Endothelial cell of umbilical vein (primary cell): ENCODE results near the gene RAMP1. TPM values are rescaled to one million over a fixed set of nuclear protein-coding genes. Genes with fewer than 3 reads are reported as not detected.

ENCODE experiments used
- BruUV-seq: library from RNA; stranded (reverse); fragments of 400-500 nt; replicated peaks from 2 replicates; lab custom pipeline; 2021; lab: Mats Ljungman, UMichigan
- CTCF ChIA-PET: fragments of 300-600, 350-600 bp; sonication (Branson Sonifier 250); formaldehyde crosslinking; loops from one replicate; lab custom pipeline; 2021; ENCODE audit warnings: antibody characterized with exemption, inconsistent platforms; lab: Charles Lee
- POLR2A ChIA-PET: fragments of 300-600, 350-600 bp; sonication (Branson Sonifier 250); formaldehyde crosslinking; loops from one replicate; lab custom pipeline; 2021; ENCODE audit warnings: antibody characterized with exemption, inconsistent platforms; lab: Charles Lee
- DNase-seq: peaks from one replicate; pipeline ENCODE4 v3.0.0-alpha.2; 2011; ENCODE audit warnings: low read depth, low spot score
- FAIRE-seq: peaks from 2 replicates; lab custom pipeline; 2011; peaks lifted over from hg19 to GRCh38; lab: Jason Lieb, UNC
- H2AFZ ChIP-seq: 2 replicates; pipeline ENCODE4 v1.6.0; 2012; ENCODE audit warnings: low read depth, low read length, control low read depth, inconsistent platforms
- H3K27ac ChIP-seq: 2 replicates; pipeline ENCODE4 v1.5.1; 2011; ENCODE audit warnings: low read depth, mild to moderate bottlenecking, control low read depth, low read length, moderate library complexity; ENCODE audit not compliant: insufficient read depth
- H3K27me3 ChIP-seq, 2 experiments: 2 replicates each; pipeline versions ENCODE4 v1.6.0 to v1.6.1; 2011; ENCODE audit warnings: low read length in 2 of 2, mixed read lengths in 1 of 2; ENCODE audit not compliant: control insufficient read depth in 2 of 2, insufficient read depth in 2 of 2
- H3K36me3 ChIP-seq, 2 experiments: 2 replicates in 1 of 2; 3 replicates in 1 of 2; pipeline ENCODE4 v1.5.1; 2011; ENCODE audit warnings: low read length in 2 of 2, mild to moderate bottlenecking in 1 of 2, moderate library complexity in 1 of 2; ENCODE audit not compliant: control insufficient read depth in 2 of 2, insufficient read depth in 2 of 2; ENCODE audit errors: extremely low read depth in 1 of 2
- H3K4me1 ChIP-seq: 3 replicates; pipeline ENCODE4 v1.5.1; 2011; ENCODE audit warnings: mild to moderate bottlenecking, low read length; ENCODE audit not compliant: control insufficient read depth, insufficient read depth; ENCODE audit errors: extremely low read depth
- H3K4me2 ChIP-seq: 2 replicates; pipeline ENCODE4 v1.6.1; 2011; ENCODE audit warnings: low read length, control low read depth, mixed read lengths; ENCODE audit not compliant: insufficient read depth
- H3K4me3 ChIP-seq, 3 experiments: fragments of 200-600 bp in 1 of 3; sonication (generic), shearing (Covaris generic) in 1 of 3; replicated peaks in 1 of 3; 2 replicates each; pipeline ENCODE4 v1.5.1; 2011 to 2016; ENCODE audit warnings: control low read depth in 3 of 3, low read length in 3 of 3, mild to moderate bottlenecking in 2 of 3, inconsistent platforms in 1 of 3, low read depth in 1 of 3, moderate library complexity in 1 of 3; ENCODE audit not compliant: insufficient read depth in 1 of 3
- H3K79me2 ChIP-seq: 2 replicates; pipeline ENCODE4 v1.6.0; 2012; ENCODE audit warnings: low read length, inconsistent platforms; ENCODE audit not compliant: control insufficient read depth, insufficient read depth
- H3K9ac ChIP-seq: replicated peaks from 2 replicates; pipeline ENCODE3; 2011; ENCODE audit warnings: low read length, control low read depth; ENCODE audit not compliant: insufficient read depth; ENCODE audit errors: extremely low read depth
- H3K9me1 ChIP-seq: replicated peaks from 3 replicates; pipeline ENCODE4 v1.6.0; 2011; ENCODE audit warnings: mild to moderate bottlenecking, low read length; ENCODE audit not compliant: control insufficient read depth, insufficient read depth; ENCODE audit errors: extremely low read depth
- H3K9me3 ChIP-seq: replicated peaks from 2 replicates; pipeline ENCODE4 v1.5.1; 2012; ENCODE audit warnings: low read length, inconsistent platforms; ENCODE audit not compliant: control insufficient read depth, insufficient read depth
- H4K20me1 ChIP-seq: replicated peaks from 2 replicates; pipeline ENCODE3; 2011; ENCODE audit warnings: mild to moderate bottlenecking, low read length; ENCODE audit not compliant: control insufficient read depth, insufficient read depth; ENCODE audit errors: extremely low read depth
- GATA2 ChIP-seq: IDR thresholded peaks from 2 replicates; pipeline ENCODE4 v1.7.0; 2011; ENCODE audit warnings: low read depth, mild to moderate bottlenecking, moderate library complexity, mixed read lengths, low read length; ENCODE audit not compliant: insufficient read length, insufficient read depth
- JUN ChIP-seq: IDR thresholded peaks from 2 replicates; pipeline ENCODE4 v1.6.1; 2011; ENCODE audit warnings: borderline replicate concordance, low read depth; ENCODE audit not compliant: insufficient read length, insufficient read depth
- MYC ChIP-seq: IDR thresholded peaks from one replicate; pipeline ENCODE4 v1.6.1; 2011; ENCODE audit warnings: mild to moderate bottlenecking, low read depth, low read length
- dilution Hi-C: fragments of 300-500 bp; cut with MboI; formaldehyde crosslinking; loops from one replicate; pipeline ENCODE4 v1.15.0; 2019; ENCODE audit warnings: low sequenced_read_pairs; ENCODE audit not compliant: extremely low pct_ligation_motif_present
- intact Hi-C: fragments of 100-400 bp; cut with micrococcal nuclease; formaldehyde crosslinking; loops from one replicate; pipeline ENCODE4 v1.10.0; 2022
- polyA plus RNA-seq, 4 experiments: library from polyadenylated mRNA; depleted of rRNA in 3 of 4; stranded (reverse) in 3 of 4; unstranded in 1 of 4; fragments of >200 nt; gene quantifications; 2 replicates each; pipeline versions ENCODE4 v1.2.1 to v1.2.3, GENCODE V29; 2011 to 2012; ENCODE audit warnings: missing spikeins in 1 of 4
- total RNA-seq: library from RNA; stranded (reverse); gene quantifications from 2 replicates; pipeline ENCODE4 v1.2.3, GENCODE V29; 2021
- TF ChIP-seq, protein P1 (sequence below): IDR thresholded peaks from 2 replicates; pipeline ENCODE4 v1.6.1; 2011; ENCODE audit not compliant: insufficient read depth, insufficient read length

Gene RAMP1
- total and polyA plus RNA-seq, 2 donors (not counting 3 experiments of a cell fraction or from before 2014, with no cell fraction given): 0.18 TPM; not detected in 1

DNA sequence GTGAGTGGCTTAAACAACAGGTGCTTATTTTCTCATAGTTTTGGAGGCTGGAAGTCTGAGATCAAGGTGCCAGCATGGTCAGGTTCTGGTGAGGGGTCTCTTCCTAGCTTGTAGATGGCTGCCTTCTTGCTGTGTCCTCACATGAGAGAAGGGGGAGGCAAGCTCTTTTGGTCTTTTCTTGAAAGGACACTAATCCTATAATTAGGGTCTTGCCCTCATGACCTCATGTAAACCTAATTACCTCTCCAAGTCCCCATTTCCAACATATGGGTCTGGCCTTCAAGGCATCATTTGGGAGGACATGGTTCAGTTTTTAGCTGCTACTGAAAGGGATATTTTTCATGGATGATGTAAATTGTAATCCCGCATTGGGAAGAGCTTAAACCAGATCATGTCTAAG is 42.9 kb upstream of the RAMP1 start:
- H4K20me1 ChIP-seq: no peaks in the 10 kb centered on the region
- POLR2A ChIA-PET: no interaction called here
- no peak overlapping the region for H3K4me2 ChIP-seq
- intact Hi-C loops: no loop called here
- H3K4me3 ChIP-seq: no peak overlapping the region
- CTCF ChIA-PET: no interaction called here
- H3K9ac ChIP-seq: no peak overlapping the region
- DNase-seq (no peak), FAIRE-seq (no peak)
- no peaks in the 10 kb centered on the region for H3K79me2 ChIP-seq
- no peaks in the 10 kb centered on the region for H3K9me3 ChIP-seq
- no TSS peak for BruUV-seq
- dilution Hi-C loops: no loop called here
- H3K27ac ChIP-seq: no peak overlapping the region
- H3K9me1 ChIP-seq: no peaks in the 10 kb centered on the region
- no peaks in the 10 kb centered on the region for H3K4me1 ChIP-seq
- H3K36me3 ChIP-seq: no peaks in the 10 kb centered on the region
- H2AFZ ChIP-seq: no peak overlapping the region
- peaks cover 4 to 7% of the 10 kb centered on the region in 2 experiments for H3K27me3 ChIP-seq
- TF ChIP-seq JUN: no peak
- TF ChIP-seq MYC: no peak

DNA sequence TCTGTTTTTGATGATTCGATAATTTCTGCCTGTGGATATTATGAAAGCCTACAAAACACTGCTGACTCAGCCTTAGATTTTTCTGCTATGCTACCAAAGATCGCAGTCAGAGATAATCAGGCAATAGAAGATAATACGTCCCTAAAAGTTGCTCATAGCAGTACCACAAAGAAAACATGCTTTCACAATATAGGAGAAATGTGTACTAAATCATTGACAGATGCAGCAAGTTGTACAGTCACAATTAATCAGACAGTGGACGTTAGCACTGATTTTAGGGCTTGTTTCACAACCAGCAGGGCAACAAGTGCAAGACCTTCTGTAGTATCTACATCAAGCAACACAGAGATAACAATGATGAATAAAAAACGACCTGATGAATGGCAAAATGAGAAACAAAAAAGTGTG is 41.4 kb upstream of the RAMP1 start:
- DNase-seq: no peak
- H3K9me1 ChIP-seq: no peaks in the 10 kb centered on the region
- CTCF ChIA-PET: no interaction called here
- H3K4me1 ChIP-seq: no peaks in the 10 kb centered on the region
- H3K4me3 ChIP-seq: no peak overlapping the region
- no peak overlapping the region for H3K4me2 ChIP-seq
- dilution Hi-C loops (no loop called here), intact Hi-C loops (no loop called here)
- POLR2A ChIA-PET: no interaction called here
- peaks cover 4% of the 10 kb centered on the region in 2 experiments for H3K27me3 ChIP-seq
- no peaks in the 10 kb centered on the region for H3K36me3 ChIP-seq
- no peak overlapping the region for H2AFZ ChIP-seq
- H3K79me2 ChIP-seq: no peaks in the 10 kb centered on the region
- no peak overlapping the region for H3K27ac ChIP-seq
- TF ChIP-seq GATA2: peak; percentile 37
- TF ChIP-seq, protein P1, sequence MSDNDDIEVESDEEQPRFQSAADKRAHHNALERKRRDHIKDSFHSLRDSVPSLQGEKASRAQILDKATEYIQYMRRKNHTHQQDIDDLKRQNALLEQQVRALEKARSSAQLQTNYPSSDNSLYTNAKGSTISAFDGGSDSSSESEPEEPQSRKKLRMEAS: no peak
- no peaks in the 10 kb centered on the region for H4K20me1 ChIP-seq
- no peak overlapping the region for H3K9ac ChIP-seq
- no peaks in the 10 kb centered on the region for H3K9me3 ChIP-seq
- no peak for FAIRE-seq
- BruUV-seq: no TSS peak
